8988T (cell line): ENCODE results near the gene PPP1R18.
"Not testable (repeated sequence)": the region's sequence is repeated elsewhere in the genome, so short reads cannot be mapped to it uniquely, and the experiment has no call there.

Source experiments
- DNase-seq: peaks from one replicate; pipeline ENCODE4 v3.0.0; 2011

The PPP1R18 gene

DNA sequence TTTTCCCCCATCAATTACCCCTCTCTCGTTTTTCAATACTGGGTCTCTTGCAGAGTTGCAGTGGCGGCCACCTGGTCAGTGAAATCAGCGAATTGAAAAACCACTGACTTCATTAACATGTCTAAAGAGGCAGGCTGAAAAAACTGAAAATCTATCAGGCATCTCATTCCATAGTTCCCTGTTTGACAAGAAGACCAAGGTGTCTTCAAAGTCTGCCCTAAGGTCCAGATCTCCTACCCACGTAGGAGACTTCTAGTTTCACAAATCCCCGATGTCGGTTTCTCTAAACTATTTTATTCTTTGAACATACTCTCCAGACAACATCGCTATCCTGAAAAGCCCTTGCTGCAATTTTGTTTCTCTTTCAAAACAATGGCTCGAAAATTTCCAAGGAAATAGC, 32.9 kb upstream of the PPP1R18 start:
- no peak for DNase-seq

DNA sequence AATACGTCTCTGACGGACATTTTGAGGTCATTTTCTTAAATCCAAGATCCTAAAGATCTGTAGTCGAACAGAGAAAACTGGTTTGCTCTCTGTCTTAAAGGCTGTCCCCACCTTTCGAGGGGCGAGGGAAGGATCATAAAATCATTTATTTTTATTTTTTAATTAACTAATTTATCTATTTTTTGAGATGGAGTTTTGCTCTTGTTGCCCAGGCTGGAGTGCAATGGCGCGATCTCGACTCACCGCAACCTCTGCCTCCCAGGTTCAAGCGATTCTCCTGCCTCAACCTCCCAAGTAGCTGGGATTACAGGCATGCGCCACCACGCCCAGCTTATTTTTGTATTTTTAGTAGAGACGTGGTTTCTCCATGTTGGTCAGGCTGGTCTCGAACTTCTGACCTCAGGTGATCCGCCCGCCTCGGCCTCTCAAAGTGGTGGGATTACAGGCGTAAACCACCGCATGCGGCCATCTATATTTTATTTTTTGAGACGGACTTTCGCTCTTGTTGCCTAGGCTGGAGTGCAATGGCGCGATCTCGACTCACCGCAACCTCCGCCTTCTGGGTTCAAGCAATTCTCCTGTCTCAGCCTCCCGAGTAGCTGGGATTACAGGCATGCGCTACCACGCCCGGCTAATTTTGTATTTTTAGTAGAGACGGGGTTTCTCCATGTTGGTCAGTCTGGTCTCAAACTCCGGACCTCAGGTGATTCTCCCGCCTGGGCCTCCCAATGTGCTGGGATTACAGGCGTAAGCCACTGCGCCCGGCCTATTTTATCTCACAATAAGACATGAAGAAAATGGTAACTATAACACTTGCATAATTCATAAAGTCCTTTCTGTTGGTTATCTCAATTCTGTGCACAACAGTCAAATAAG, 31.6 kb upstream of the PPP1R18 start:
- DNase-seq: not testable (repeated sequence)

DNA sequence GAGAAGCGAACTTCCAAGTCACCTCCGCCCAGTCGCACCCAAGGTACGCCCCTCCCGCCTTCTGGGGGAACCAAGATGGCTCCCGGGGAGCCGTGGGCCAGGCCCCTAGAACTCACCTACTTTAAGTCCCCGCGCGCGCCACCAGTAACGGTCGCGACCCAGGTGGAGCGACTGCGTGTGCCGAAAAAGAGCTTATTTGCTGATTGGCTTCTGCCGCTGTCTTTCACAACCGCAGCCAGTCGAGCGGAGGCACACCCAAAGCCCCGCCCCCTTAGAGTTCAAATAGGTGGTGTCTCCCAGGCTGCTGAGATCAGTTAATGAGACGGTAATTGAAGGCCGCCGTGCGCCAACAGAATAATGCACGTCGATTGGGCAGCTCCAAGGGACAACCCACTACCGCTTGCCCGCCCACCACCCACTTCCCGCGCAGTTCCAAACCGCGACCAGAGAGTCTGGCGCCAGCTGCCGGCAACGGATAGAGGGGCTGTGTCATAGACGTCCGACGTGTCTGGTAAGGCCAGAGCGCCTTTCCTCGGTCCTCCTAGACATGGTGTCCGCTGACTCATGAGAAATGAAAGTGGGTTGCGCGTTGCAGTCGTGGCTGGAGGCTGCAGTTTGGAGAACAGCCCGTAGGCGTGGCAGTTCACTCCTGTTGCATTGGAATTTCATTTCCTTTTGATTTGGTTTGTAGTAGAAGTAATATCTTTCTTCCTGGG, 30.8 kb upstream of the PPP1R18 start, which contains the start of gene MDC1:
Gene MDC1 (minus strand): TSS at position 153 of the 716 bp plus-strand sequence. CDS start 2,106 bp downstream, outside the sequence.
- DNase-seq: peak; percentile 88

DNA sequence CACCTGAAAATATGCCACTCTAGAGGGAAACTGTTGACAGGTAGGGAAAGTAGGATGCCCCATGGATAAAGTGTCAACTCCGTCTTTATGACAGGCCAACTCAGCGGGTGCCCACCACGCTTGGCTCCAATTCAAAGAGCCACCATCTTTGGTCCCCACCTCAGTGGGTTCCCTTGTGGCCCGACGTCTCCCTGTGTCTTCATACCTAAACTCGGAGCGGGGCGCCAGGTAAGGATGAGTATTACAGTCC, 30.4 kb upstream of the PPP1R18 start:
- no peak for DNase-seq

DNA sequence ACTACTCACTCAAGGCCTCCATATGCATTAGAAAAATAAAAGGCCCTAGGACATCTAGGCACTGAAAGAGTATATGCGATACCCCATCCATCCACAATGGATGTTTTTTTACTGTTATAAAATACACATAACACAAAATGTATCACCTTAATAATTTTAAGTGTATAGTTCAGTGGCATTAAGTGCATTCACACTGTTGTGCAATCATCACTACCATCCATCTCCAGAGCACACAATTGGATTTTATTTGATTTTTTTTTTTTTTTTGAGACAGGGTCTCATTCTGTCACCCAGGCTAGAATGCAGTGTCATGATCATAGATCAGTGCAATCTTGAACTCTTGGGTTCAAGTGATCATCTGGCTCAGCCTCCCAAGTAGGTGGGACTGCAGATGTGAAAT, 27.8 kb upstream of the PPP1R18 start:
- no peak for DNase-seq

DNA sequence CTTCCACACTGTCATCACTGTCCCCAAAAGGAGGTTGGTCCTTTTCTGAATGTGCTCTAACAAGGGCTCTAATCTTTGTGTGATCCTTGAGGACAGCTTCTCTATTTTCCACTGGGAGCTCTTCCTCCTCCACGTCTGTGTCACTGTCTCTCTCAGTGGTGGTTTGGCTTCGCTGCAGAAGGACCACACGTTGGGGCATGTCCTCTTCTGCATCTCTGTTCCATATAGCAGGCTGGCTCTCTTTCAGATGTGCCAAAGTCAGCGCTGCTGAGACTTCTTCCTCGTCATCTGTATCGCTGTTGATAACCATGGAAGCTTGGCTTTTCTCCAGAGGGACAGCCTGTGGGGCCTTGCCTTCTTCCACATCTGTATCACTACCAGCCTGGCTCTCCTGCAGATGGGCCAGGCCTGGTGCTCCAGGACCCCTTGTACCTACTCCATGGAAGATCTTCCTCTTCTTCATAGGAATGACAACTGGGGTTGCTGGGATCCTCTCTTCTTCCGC, 26.0 kb upstream of the PPP1R18 start:
- DNase-seq: no peak

- DNase-seq: no peak
These were observed 25.4 kb upstream of the PPP1R18 start for GRCh38 chr6:30711758-30712380.

DNA sequence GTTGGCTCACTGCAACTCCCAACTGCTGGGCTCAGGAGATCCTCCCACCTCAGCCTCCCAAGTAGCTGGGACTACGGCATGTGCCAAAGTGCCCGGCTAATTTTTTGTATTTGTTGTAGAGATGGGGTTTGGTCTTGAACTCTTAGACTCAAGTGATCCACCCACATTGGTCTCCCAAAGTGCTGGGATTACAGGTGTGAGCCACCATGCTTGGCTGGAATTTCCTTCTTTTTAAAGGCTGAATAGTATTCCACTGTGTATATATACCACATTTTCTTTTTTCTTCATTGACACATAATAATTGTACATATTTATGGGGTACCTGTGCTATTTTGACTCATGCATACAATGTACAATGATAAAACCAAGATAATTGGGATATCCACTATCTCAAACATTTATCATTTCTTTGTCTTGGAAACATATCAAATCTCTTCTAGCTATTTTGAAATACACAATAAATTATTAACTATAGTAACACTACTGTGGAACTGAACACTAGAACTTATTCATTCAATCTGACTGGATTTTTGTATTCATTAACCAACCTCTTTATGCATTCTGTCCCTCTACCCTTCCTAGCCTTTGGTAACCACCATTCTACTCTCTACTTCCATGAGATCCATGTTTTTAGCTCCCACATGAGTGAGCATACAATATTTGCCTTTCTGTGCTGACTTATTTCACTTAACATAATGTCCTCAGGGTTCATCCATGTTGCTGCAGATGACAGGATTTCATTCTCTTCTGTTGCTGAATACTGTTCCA, 22.8 kb upstream of the PPP1R18 start:
- no peak for DNase-seq

GRCh38 chr6:30707281-30707850, 20.9 kb upstream of the PPP1R18 start:
- DNase-seq: no peak

GRCh38 chr6:30705620-30706019, 19.2 kb upstream of the PPP1R18 start:
- DNase-seq: no peak

- DNase-seq: no peak
These were observed 17.4 kb upstream of the PPP1R18 start for GRCh38 chr6:30703821-30704220.

DNA sequence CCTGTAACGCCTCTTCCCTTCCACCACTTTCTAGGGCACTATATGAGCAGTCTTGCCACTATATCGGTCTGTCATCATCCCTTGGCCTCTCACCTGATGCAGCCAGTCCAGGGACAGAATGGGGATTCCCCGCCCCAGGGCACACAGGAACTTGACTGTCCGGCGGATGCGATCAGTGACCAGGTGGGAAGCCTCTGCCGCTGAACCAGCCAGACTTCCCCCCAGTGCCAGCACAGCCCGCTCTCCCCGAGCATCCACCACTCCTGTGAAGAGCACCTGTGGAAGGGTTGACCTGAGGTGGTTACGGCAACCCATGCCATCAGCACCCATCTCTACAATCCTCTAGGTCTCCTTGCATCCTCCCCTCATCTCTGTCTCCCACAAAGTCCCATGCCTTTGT, 16.6 kb upstream of the PPP1R18 start:
- DNase-seq: no peak

- DNase-seq: no peak
These were observed 13.9 kb upstream of the PPP1R18 start for GRCh38 chr6:30700340-30700739.

- no peak for DNase-seq
These were observed 10.0 kb upstream of the PPP1R18 start for GRCh38 chr6:30696432-30696831.

DNA sequence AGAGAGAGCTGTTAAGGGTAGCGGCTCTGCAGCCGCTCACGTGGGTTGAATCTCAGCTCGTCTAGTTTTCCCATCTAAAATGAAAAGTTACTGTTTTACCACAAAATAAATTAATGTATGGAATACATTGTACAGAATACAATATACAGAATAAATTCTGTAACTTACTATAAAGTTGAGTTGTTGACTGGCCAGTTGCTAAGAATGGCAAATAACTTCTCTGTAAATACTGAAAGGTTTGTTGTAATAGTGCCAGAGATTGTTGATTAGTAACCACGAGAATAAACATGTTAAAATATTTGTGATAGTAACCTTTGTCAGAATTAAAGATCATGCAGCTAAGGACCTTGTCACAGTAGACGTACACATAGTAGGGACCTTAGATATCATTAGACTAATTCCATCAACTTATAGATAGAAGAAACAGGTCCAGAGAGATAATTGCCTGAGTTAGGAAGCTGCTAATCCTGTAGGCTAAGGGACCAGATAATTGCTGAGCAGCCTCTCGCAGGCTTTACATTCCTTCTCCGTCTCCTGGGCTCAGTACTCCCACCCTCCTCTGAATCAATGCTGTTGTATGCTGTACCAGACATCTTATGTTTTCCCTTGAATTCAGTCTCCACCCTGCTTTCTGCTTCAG, 4.9 kb upstream of the PPP1R18 start:
- DNase-seq: no peak

GRCh38 chr6:30690403-30691207, 4.2 kb upstream of the PPP1R18 start, which contains the start of gene NRM:
TSS of gene NRM (minus strand) at chr6:30690984. CDS start at chr6:30690974, 10 bp downstream.
- peak; percentile 60 for DNase-seq

DNA sequence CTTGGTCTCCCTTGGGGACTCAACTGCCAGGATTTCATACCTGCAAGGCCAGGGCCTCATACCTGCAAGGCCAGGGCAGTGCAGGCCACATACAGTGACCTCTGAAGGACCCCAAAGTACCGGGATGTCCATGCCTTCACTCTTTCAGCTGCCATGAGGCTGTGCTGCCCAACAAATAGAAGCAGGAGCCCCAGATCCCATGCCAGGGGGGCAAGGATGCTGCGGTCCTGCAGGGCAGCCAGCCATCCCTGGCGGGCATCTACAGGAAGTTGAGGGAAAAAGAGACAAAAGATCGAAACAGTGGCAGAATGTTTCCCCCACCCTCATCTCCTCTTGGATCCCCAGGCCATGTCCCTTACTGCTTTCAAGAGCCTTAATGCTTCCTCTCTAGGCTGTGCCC, 3.5 kb upstream of the PPP1R18 start:
- DNase-seq: no peak

DNA sequence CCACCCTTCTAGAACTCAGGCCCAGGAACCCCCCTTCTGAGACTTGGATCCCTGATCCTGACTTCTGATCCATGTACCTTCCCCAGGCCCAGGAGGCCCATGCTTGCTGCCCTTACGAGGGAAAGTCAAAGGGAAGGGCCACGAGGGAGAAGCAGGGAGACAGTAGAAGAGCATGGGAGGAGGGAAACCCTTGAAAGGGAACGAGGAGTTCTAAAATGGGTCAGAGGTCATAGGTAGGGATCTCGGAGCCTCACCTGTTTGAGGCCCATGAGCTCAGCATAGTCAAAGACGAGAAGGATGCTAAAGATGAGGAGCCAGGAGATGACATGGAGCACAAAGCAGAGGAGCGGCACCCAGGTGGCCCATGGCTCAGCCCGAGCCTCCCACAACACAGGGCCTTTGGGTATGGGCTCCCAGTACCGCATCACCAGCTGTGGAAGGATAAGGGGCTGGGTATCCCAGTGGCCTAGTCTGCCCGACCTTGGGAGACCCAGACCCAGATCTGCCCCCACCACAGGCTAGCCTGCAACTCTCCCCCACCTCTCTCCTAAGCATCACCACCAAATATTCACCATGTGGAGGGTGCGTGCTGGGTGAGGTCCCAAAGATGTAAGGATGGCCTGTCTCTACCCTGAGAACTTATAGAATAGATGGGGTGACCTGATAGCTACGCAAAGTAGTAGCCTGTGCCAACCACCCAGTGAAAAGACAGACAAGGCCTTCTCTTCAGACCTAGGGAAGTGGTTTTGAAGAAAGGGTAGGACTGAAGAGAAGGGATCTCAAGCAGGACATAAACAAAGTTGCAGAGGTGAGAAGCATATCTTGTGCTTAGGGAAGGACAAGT, 2.8 kb upstream of the PPP1R18 start:
- DNase-seq: no peak

GRCh38 chr6:30688569-30688968, 2.1 kb upstream of the PPP1R18 start:
- DNase-seq: no peak
